Endothelial cell of umbilical vein (primary cell): ENCODE measurements around the gene LLPH. TPM values are rescaled to one million over a fixed set of nuclear protein-coding genes. Genes with fewer than 3 reads are reported as not detected.

Experiments
- BruUV-seq: library from RNA; stranded (reverse); fragments of 400-500 nt; replicated peaks from 2 replicates; lab custom pipeline; 2021; lab: Mats Ljungman, UMichigan
- CTCF ChIA-PET: fragments of 300-600, 350-600 bp; sonication (Branson Sonifier 250); formaldehyde crosslinking; loops from one replicate; lab custom pipeline; 2021; ENCODE audit warnings: antibody characterized with exemption, inconsistent platforms; lab: Charles Lee
- POLR2A ChIA-PET: fragments of 300-600, 350-600 bp; sonication (Branson Sonifier 250); formaldehyde crosslinking; loops from one replicate; lab custom pipeline; 2021; ENCODE audit warnings: antibody characterized with exemption, inconsistent platforms; lab: Charles Lee
- DNase-seq: peaks from one replicate; pipeline ENCODE4 v3.0.0-alpha.2; 2011; ENCODE audit warnings: low read depth, low spot score
- FAIRE-seq: peaks from 2 replicates; lab custom pipeline; 2011; peaks lifted over from hg19 to GRCh38; lab: Jason Lieb, UNC
- H2AFZ ChIP-seq: 2 replicates; pipeline ENCODE4 v1.6.0; 2012; ENCODE audit warnings: low read depth, low read length, control low read depth, inconsistent platforms
- H3K27ac ChIP-seq: 2 replicates; pipeline ENCODE4 v1.5.1; 2011; ENCODE audit warnings: low read depth, mild to moderate bottlenecking, control low read depth, low read length, moderate library complexity; ENCODE audit not compliant: insufficient read depth
- H3K27me3 ChIP-seq, 2 experiments: 2 replicates each; pipeline versions ENCODE4 v1.6.0 to v1.6.1; 2011; ENCODE audit warnings: low read length in 2 of 2, mixed read lengths in 1 of 2; ENCODE audit not compliant: control insufficient read depth in 2 of 2, insufficient read depth in 2 of 2
- H3K36me3 ChIP-seq, 2 experiments: 2 replicates in 1 of 2; 3 replicates in 1 of 2; pipeline ENCODE4 v1.5.1; 2011; ENCODE audit warnings: low read length in 2 of 2, mild to moderate bottlenecking in 1 of 2, moderate library complexity in 1 of 2; ENCODE audit not compliant: control insufficient read depth in 2 of 2, insufficient read depth in 2 of 2; ENCODE audit errors: extremely low read depth in 1 of 2
- H3K4me1 ChIP-seq: 3 replicates; pipeline ENCODE4 v1.5.1; 2011; ENCODE audit warnings: mild to moderate bottlenecking, low read length; ENCODE audit not compliant: control insufficient read depth, insufficient read depth; ENCODE audit errors: extremely low read depth
- H3K4me2 ChIP-seq: 2 replicates; pipeline ENCODE4 v1.6.1; 2011; ENCODE audit warnings: low read length, control low read depth, mixed read lengths; ENCODE audit not compliant: insufficient read depth
- H3K4me3 ChIP-seq, 3 experiments: fragments of 200-600 bp in 1 of 3; sonication (generic), shearing (Covaris generic) in 1 of 3; replicated peaks in 1 of 3; 2 replicates each; pipeline ENCODE4 v1.5.1; 2011 to 2016; ENCODE audit warnings: control low read depth in 3 of 3, low read length in 3 of 3, mild to moderate bottlenecking in 2 of 3, inconsistent platforms in 1 of 3, low read depth in 1 of 3, moderate library complexity in 1 of 3; ENCODE audit not compliant: insufficient read depth in 1 of 3
- H3K79me2 ChIP-seq: 2 replicates; pipeline ENCODE4 v1.6.0; 2012; ENCODE audit warnings: low read length, inconsistent platforms; ENCODE audit not compliant: control insufficient read depth, insufficient read depth
- H3K9ac ChIP-seq: replicated peaks from 2 replicates; pipeline ENCODE3; 2011; ENCODE audit warnings: low read length, control low read depth; ENCODE audit not compliant: insufficient read depth; ENCODE audit errors: extremely low read depth
- H3K9me1 ChIP-seq: replicated peaks from 3 replicates; pipeline ENCODE4 v1.6.0; 2011; ENCODE audit warnings: mild to moderate bottlenecking, low read length; ENCODE audit not compliant: control insufficient read depth, insufficient read depth; ENCODE audit errors: extremely low read depth
- H3K9me3 ChIP-seq: replicated peaks from 2 replicates; pipeline ENCODE4 v1.5.1; 2012; ENCODE audit warnings: low read length, inconsistent platforms; ENCODE audit not compliant: control insufficient read depth, insufficient read depth
- H4K20me1 ChIP-seq: replicated peaks from 2 replicates; pipeline ENCODE3; 2011; ENCODE audit warnings: mild to moderate bottlenecking, low read length; ENCODE audit not compliant: control insufficient read depth, insufficient read depth; ENCODE audit errors: extremely low read depth
- EZH2 ChIP-seq: IDR thresholded peaks from 2 replicates; pipeline ENCODE4 v1.6.1; 2012; ENCODE audit warnings: borderline replicate concordance, low read depth, mild to moderate bottlenecking, moderate library complexity, low read length, inconsistent platforms; ENCODE audit not compliant: severe bottlenecking
- FOS ChIP-seq: IDR thresholded peaks from 2 replicates; pipeline ENCODE4 v1.6.1; 2011; ENCODE audit warnings: mild to moderate bottlenecking, low read length, moderate library complexity, borderline replicate concordance; ENCODE audit not compliant: insufficient read depth
- GATA2 ChIP-seq: IDR thresholded peaks from 2 replicates; pipeline ENCODE4 v1.7.0; 2011; ENCODE audit warnings: low read depth, mild to moderate bottlenecking, moderate library complexity, mixed read lengths, low read length; ENCODE audit not compliant: insufficient read length, insufficient read depth
- JUN ChIP-seq: IDR thresholded peaks from 2 replicates; pipeline ENCODE4 v1.6.1; 2011; ENCODE audit warnings: borderline replicate concordance, low read depth; ENCODE audit not compliant: insufficient read length, insufficient read depth
- MYC ChIP-seq: IDR thresholded peaks from one replicate; pipeline ENCODE4 v1.6.1; 2011; ENCODE audit warnings: mild to moderate bottlenecking, low read depth, low read length
- POLR2A ChIP-seq: IDR thresholded peaks from 2 replicates; pipeline ENCODE4 v1.6.1; 2012; ENCODE audit warnings: low read depth, mild to moderate bottlenecking, control low read depth, low read length
- POLR2AphosphoS5 ChIP-seq: IDR thresholded peaks from 2 replicates; pipeline ENCODE4 v1.6.1; 2012; ENCODE audit warnings: low read depth, mild to moderate bottlenecking, control low read depth, low read length, moderate library complexity; ENCODE audit not compliant: insufficient read depth
- dilution Hi-C: fragments of 300-500 bp; cut with MboI; formaldehyde crosslinking; loops from one replicate; pipeline ENCODE4 v1.15.0; 2019; ENCODE audit warnings: low sequenced_read_pairs; ENCODE audit not compliant: extremely low pct_ligation_motif_present
- intact Hi-C: fragments of 100-400 bp; cut with micrococcal nuclease; formaldehyde crosslinking; loops from one replicate; pipeline ENCODE4 v1.10.0; 2022
- polyA plus RNA-seq, 4 experiments: library from polyadenylated mRNA; depleted of rRNA in 3 of 4; stranded (reverse) in 3 of 4; unstranded in 1 of 4; fragments of >200 nt; gene quantifications; 2 replicates each; pipeline versions ENCODE4 v1.2.1 to v1.2.3, GENCODE V29; 2011 to 2012; ENCODE audit warnings: missing spikeins in 1 of 4
- total RNA-seq: library from RNA; stranded (reverse); gene quantifications from 2 replicates; pipeline ENCODE4 v1.2.3, GENCODE V29; 2021
- TF ChIP-seq, protein P1 (sequence below), 2 donors: IDR thresholded peaks; 1 replicate in 1 of 2; 2 replicates in 1 of 2; pipeline ENCODE4 v1.5.1; 2011; ENCODE audit warnings: low read length in 2 of 2, mild to moderate bottlenecking in 2 of 2, moderate library complexity in 2 of 2, control low read depth in 1 of 2, inconsistent platforms in 1 of 2, low read depth in 1 of 2; ENCODE audit not compliant: insufficient read depth in 1 of 2; ENCODE audit errors: extremely low read depth in 1 of 2
- TF ChIP-seq, protein P2 (sequence below): IDR thresholded peaks from 2 replicates; pipeline ENCODE4 v1.6.1; 2011; ENCODE audit not compliant: insufficient read depth, insufficient read length

The LLPH gene
- total and polyA plus RNA-seq, 2 donors (not counting 3 experiments of a cell fraction or from before 2014, with no cell fraction given), result 4.0 to 34.0 TPM

DNA sequence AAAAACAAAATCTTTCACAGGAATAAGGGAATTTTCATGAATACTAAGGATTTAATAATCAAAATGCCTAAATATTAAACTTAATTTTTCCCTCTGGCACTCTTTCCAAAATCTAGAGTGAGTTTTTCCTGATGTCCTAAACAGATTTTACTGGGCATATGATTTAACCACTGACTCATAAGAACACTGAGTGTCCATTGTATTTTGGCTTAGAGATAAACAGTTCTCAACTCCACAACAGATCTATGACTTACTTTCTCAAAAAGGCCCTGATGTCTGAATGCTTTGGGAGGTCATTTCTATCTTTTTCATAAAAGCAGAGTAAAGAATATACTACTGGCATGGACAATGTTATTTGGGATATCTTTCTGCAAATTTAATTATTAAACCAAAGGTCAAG is 24.2 kb upstream of the LLPH start:
- Histone ChIP-seq H3K9me1 (no peaks in the 10 kb centered on the region), H3K9me3 (no peaks in the 10 kb centered on the region), H3K4me1 (peaks cover 14% of the 10 kb centered on the region), H2AFZ (no peak overlapping the region), H3K4me2 (no peak overlapping the region), H4K20me1 (peaks cover 2% of the 10 kb centered on the region), H3K9ac (no peak overlapping the region), H3K79me2 (peaks cover 4% of the 10 kb centered on the region), H3K4me3 (no peak overlapping the region), H3K27me3 (no peaks in the 10 kb centered on the region), H3K27ac (no peak overlapping the region), H3K36me3 (peaks cover 0 to 2% of the 10 kb centered on the region in 2 experiments)
- TF ChIP-seq, protein P1, sequence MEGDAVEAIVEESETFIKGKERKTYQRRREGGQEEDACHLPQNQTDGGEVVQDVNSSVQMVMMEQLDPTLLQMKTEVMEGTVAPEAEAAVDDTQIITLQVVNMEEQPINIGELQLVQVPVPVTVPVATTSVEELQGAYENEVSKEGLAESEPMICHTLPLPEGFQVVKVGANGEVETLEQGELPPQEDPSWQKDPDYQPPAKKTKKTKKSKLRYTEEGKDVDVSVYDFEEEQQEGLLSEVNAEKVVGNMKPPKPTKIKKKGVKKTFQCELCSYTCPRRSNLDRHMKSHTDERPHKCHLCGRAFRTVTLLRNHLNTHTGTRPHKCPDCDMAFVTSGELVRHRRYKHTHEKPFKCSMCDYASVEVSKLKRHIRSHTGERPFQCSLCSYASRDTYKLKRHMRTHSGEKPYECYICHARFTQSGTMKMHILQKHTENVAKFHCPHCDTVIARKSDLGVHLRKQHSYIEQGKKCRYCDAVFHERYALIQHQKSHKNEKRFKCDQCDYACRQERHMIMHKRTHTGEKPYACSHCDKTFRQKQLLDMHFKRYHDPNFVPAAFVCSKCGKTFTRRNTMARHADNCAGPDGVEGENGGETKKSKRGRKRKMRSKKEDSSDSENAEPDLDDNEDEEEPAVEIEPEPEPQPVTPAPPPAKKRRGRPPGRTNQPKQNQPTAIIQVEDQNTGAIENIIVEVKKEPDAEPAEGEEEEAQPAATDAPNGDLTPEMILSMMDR (IDR thresholded peaks at IDR 0.05; ENCODE audit: extremely low read depth in 1 of 2, insufficient read depth in 1 of 2, low read depth in 1 of 2, low read length in 2 of 2), result no peak
- TF ChIP-seq JUN (no peak), GATA2 (no peak), MYC (no peak), FOS (no peak), EZH2 (no peak), POLR2AphosphoS5 (no peak), POLR2A (no peak)
- TF ChIP-seq, protein P2, sequence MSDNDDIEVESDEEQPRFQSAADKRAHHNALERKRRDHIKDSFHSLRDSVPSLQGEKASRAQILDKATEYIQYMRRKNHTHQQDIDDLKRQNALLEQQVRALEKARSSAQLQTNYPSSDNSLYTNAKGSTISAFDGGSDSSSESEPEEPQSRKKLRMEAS, result no peak
- no peak for FAIRE-seq
- DNase-seq, result no peak
- ChIA-PET CTCF (no interaction called here), POLR2A (no interaction called here)
- intact Hi-C loops (no loop called here), dilution Hi-C loops (no loop called here)
- no TSS peak for BruUV-seq
